K562 (cell line): Measurements from ENCODE around the gene PSMB8. TPM values are rescaled to one million over a fixed set of nuclear protein-coding genes. Genes with fewer than 3 reads are reported as not detected.
A peak's percentile ranks its signal among the peaks of the same experiment; 100 is the strongest.

Experiments
- EHMT2 ChIP-seq: fragments of 450-650 bp; IDR thresholded peaks from 2 replicates; pipeline ENCODE4 v1.6.1; 2018; ENCODE audit warnings: antibody characterized with exemption
- FUS ChIP-seq: fragments of 200-400 bp; formaldehyde crosslinking; optimal IDR thresholded peaks from 2 replicates; pipeline ENCODE3; 2017; ENCODE audit warnings: low read depth, low read length
- HIVEP1 ChIP-seq: fragments of 250-450 bp; sonication (Bioruptor Pico); IDR thresholded peaks from 2 replicates; pipeline ENCODE4 v1.4.0; 2020; ENCODE audit warnings: mild to moderate bottlenecking
- PBX2 ChIP-seq, 2 experiments: IDR thresholded peaks in 1 of 2; conservative IDR thresholded peaks in 1 of 2; 2 replicates each; pipeline ENCODE4 v1.6.1; 2016; ENCODE audit warnings: low read depth in 2 of 2, mild to moderate bottlenecking in 1 of 2, missing compliant biosample characterization in 1 of 2, missing genetic modification characterization in 1 of 2, moderate library complexity in 1 of 2
- RUNX1 ChIP-seq: sonication (generic); IDR thresholded peaks from 2 replicates; pipeline ENCODE4 v1.6.1; 2016; ENCODE audit warnings: antibody characterized with exemption, low read depth
- SMC3 ChIP-seq: conservative IDR thresholded peaks from 2 replicates; pipeline ENCODE4 v1.6.1; 2011; ENCODE audit warnings: low read depth, low read length, improper control_type of control experiment; ENCODE audit not compliant: insufficient read depth
- TCF7L2 ChIP-seq: fragments of 150-350 bp; IDR thresholded peaks from 2 replicates; pipeline ENCODE4 v1.6.1; 2016; ENCODE audit warnings: low read depth, mild to moderate bottlenecking, low read length, moderate library complexity
- TFAP4 ChIP-seq: sonication (generic); formaldehyde crosslinking; IDR thresholded peaks from 2 replicates; pipeline ENCODE4 v1.8.0; 2022; ENCODE audit warnings: missing genetic modification reagents, mild to moderate bottlenecking, moderate library complexity, borderline replicate concordance
- TFE3 ChIP-seq: fragments of 450-650 bp; formaldehyde crosslinking; IDR thresholded peaks from 2 replicates; pipeline ENCODE4 v1.4.0; 2020; ENCODE audit warnings: mild to moderate bottlenecking, mixed read lengths
- ZBTB7A ChIP-seq: IDR thresholded peaks from 2 replicates; pipeline ENCODE4 v1.6.1; 2011; ENCODE audit warnings: low read depth, mild to moderate bottlenecking, low read length, moderate library complexity, borderline replicate concordance; ENCODE audit not compliant: control insufficient read depth
- ZNF407 ChIP-seq: fragments of 450-650 bp; IDR thresholded peaks from 2 replicates; pipeline ENCODE4 v1.6.1; 2016; ENCODE audit warnings: low read depth
- ZNF695 ChIP-seq: fragments of 450-650 bp; formaldehyde crosslinking; IDR thresholded peaks from 2 replicates; pipeline ENCODE4 v1.4.0; 2020; ENCODE audit warnings: mild to moderate bottlenecking, moderate library complexity
- polyA plus RNA-seq, 8 experiments: library from polyadenylated mRNA; depleted of rRNA in 4 of 8; stranded (reverse) in 5 of 8; unstranded in 3 of 8; fragments of >200 nt; fragmentation: Nextera tagmentation in 2 of 8; fragmentation: Illumina TruSeq in 1 of 8; extraction: Ambion mirVana in 2 of 8; extraction: Trizol in 1 of 8; gene quantifications; 2 replicates each; pipeline versions ENCODE4 v1.2.1 to v1.2.3, GENCODE V29; 2011 to 2014; ENCODE audit warnings: inconsistent platforms in 1 of 8, missing spikeins in 1 of 8
- total RNA-seq, 7 experiments: library from RNA; depleted of rRNA in 6 of 7; stranded (reverse); fragments of >200 nt in 6 of 7; fragmentation: Illumina TruSeq in 2 of 7; extraction: Trizol in 2 of 7; gene quantifications; 2 replicates each; pipeline versions ENCODE4 v1.2.1 to v1.2.3, GENCODE V29; 2011 to 2021; ENCODE audit warnings: low replicate concordance in 1 of 7

PSMB8 gene
- total and polyA plus RNA-seq, 9 of the 15 experiments (the other 6 are each of a cell fraction or from before 2014, with no cell fraction given) = 0.71 to 4.0 (median 2.4) TPM

- TF ChIP-seq ZNF407 (no peak), EHMT2 (no peak), SMC3 (peak; percentile 96), ZNF695 (no peak), TCF7L2 (no peak), RUNX1 (0 out of 2 replicates have a peak, but pooled peaks have one; percentile 66), TFE3 (CRISPR knock-in tag) (no peak), PBX2 (CRISPR knock-in tag; IDR thresholded peaks at IDR 0.05; ENCODE audit: low read depth) (no peak), PBX2 (tag; conservative IDR thresholded peaks at IDR 0.05; ENCODE audit: low read depth) (0 out of 2 replicates have a peak, but pooled peaks have one; percentile 7), HIVEP1 (CRISPR knock-in tag) (no peak), FUS (no peak), TFAP4 (CRISPR knock-in tag) (peak; percentile 78), ZBTB7A (peak; percentile 64; the same call in 1 of the 2 replicates)
Observed at GRCh38 chr6:32838114-32838958, 5.5 kb downstream of the PSMB8 start, which contains the start of gene TAP2 (continued).
